CD4-positive, alpha-beta T cell treated with Interleukin-15 for 4 hours (primary cell): ENCODE data around the gene RNF213.
A peak's percentile ranks its signal among the peaks of the same experiment; 100 is the strongest.

Experiments used
- DNase-seq: peaks from one replicate; pipeline ENCODE4 v3.0.0-alpha.2; 2020; ENCODE audit warnings: low spot score

The RNF213 gene

GRCh38 chr17:80419255-80419654 is 158.6 kb downstream of the RNF213 start:
- no peak for DNase-seq

GRCh38 chr17:80421381-80422090 is 160.9 kb downstream of the RNF213 start:
- no peak for DNase-seq

GRCh38 chr17:80422276-80422675 is 161.6 kb downstream of the RNF213 start:
- no peak for DNase-seq

DNA sequence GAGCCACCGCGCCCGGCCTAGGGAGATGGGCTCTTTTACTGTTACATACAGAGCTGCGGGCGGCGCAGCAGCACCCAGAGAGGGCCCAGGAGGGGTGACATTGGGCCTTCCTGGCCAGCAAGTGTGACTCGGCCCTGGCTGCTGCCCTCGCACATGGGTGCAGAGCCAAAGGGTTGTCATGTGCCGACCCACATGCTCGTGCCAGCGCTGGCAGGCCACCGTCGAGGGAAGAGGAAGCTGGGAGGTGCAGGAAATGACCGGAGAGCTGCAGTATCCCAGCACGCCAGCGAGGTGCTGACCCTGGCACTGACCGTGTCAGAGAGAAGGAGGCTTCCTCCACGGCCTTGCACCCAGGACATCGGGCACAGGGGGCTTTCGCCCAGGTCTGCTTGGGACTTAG is 162.3 kb downstream of the RNF213 start:
- DNase-seq, result no peak

- DNase-seq, result no peak
These were observed 163.0 kb downstream of the RNF213 start for GRCh38 chr17:80423536-80424225.

- no peak for DNase-seq
These were observed 163.6 kb downstream of the RNF213 start for GRCh38 chr17:80424261-80424660.

DNA sequence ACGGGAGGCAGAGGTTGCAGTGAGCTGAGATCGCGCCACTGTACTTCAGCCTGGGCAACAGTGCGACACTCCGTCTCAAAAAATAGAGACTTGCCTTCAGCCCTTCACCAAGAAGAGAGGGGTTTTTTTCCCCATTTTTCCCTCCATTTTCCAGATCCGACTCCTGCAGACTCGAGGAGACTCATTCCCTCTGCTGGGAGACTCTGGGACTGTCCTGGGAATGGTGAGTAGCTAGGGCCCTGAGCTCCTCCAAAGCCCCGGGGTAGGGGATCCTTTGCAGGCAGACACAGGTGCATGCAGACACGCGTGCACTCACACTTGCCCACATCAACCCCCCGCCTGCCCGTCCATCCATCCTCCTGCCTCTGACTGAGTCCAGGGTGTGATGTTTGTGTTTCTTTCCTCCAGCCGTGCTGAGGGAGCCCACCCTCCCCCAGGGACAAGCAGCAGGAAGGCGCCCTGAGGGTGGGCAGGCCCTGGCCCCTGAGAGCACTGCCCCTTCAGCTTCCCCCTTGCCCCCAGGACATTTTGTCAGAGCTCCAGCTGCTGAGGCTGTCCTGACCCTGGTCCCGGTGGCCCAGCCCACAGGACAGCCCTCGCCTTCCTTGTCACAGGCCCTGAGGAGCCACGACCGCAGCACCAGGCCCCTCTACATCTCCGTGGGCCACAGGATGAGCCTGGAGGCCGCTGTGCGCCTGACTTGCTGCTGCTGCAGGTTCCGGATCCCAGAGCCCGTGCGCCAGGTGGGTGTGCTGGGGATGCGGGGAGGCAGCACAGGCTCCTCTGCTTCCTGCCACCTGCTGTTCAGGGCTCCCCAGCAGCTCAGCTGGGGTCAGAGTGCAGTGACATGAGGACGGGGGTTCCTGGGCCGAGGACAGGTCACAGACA is 164.5 kb downstream of the RNF213 start:
- DNase-seq, result no peak

DNA sequence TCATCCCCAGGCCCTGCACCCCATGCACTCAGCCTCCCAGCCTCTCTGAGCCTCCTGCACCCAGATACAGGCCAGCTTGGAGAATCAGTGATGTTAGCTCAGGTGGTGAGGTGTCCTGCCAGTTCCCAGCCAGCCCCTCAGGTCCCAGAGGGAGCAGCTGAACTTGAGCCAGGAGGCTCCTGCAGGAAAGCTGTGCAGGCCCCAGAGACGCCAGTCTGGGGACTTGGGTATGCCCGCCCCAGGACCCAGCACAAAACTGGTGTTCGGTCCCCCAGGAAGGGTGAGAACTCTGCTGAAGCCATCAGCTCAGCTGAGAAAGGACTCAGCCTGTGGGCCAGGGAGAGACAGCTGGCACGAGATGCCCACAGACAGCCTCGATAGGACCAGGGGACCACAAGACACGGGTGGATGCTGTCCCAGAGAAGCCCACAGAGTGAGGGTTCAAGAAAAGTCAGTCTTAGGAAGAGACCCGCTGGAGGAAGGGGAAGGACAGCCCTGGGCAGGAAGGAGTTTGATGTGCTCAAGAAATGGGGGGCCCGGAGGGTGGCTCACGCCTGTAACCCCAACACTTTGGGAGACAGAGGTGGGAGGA is 165.3 kb downstream of the RNF213 start:
- no peak for DNase-seq

GRCh38 chr17:80426671-80427326 is 166.1 kb downstream of the RNF213 start:
- DNase-seq, result peak; percentile 87

DNA sequence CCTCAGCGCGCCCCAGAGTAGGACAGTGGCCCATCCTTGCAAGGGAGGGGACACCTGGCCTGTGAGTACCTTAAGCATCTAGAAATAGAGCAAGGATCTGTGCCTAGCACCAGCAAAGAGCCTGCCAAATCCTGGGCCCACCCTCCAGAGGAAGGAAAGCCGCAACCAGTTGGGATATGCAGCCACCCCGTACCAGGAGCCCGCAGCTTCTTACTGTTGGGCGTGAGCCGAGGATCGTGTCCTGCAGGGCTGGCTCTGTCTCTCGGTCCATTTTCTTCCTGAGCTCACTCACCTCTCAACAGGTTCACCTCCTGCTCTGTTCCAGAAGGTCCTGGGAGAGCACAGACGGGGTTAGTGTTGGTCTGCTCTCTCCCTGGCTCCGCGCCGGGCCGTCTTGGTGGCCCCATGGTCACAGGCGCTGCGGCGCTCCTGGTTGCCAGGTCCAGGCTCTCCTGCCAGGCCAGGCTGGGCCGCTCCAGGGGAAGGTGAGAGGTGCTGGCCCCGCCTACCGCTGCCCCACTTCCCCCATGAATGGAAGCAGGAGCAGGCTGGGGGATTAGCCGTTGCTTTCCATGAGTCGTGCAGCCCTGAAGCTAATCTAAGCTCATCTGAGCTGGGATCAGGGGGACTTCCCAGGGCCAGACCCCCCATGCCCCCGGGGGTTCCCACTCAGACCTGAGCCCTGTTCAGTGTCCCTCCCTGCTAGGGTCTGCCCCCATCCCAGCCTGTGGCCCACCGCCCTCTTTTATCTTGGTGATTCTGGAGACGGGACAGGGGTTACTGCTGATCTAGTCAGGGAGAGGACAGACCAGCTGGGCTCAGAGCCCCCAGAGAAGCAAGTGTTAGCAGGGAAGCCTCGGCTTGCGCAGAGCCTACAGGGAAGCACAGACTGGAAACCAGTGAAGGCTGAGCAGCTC is 167.0 kb downstream of the RNF213 start:
- DNase-seq, result no peak

DNA sequence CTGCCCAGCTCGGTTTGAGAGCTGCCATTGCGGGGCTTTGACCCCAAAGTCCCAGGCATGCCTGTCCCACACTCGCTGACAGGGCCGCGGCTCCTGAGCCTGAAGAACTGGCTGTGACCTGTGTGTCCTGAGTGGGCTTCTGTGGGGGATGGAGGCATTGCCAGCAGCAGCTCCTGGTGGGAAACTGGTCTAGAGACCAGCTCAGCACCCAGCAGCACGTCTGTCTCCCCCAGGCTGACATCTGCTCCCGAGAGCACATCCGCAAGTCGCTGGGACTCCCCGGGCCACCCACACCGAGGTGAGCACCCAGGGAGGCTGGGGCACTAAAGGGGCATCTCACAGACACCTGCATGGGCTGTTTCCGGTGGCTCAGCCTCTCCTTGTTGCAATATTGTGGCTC is 167.7 kb downstream of the RNF213 start:
- no peak for DNase-seq

- DNase-seq, result no peak
These were observed 168.1 kb downstream of the RNF213 start for GRCh38 chr17:80428796-80429195.

- DNase-seq, result no peak
These were observed 169.0 kb downstream of the RNF213 start for GRCh38 chr17:80429356-80430275.

DNA sequence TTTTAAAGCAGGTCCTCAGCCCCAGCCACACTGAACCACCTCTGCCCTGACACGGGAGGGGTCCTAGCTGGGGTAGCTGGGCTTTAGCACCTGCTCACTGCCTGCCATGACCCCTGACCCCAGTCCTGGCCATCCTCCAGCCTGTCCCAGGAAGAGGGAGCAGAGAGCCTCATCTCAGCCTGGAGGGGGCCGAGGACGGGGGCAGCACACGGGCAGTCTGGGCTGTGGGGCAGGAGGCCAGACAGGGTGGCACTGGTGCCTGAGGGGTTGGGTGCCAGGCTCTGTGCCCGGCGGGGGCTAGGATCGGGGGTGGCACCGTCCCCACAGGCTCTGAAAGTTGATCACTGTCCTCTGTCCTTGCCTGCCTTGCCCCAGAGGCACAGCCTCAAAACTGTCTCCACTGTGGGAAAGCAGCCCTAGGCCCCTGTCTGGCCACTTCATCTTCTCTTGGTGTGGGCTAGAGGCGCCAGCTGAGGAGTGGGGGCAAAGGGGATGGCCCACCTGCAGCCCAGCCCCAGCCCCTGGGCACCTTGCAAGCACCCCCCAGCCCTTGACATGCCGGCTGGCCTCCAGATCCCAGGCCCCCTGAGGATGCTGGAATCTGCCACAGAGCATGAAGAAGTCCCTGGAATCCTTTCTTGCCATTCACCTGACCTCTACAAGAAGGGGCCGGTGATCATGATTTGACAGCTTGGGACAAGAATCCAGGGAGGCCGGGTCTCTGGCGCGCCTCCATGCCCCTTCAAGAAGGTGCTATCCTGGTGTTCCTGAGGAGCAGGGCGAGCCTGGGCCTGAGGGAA is 170.0 kb downstream of the RNF213 start:
- DNase-seq, result no peak

DNA sequence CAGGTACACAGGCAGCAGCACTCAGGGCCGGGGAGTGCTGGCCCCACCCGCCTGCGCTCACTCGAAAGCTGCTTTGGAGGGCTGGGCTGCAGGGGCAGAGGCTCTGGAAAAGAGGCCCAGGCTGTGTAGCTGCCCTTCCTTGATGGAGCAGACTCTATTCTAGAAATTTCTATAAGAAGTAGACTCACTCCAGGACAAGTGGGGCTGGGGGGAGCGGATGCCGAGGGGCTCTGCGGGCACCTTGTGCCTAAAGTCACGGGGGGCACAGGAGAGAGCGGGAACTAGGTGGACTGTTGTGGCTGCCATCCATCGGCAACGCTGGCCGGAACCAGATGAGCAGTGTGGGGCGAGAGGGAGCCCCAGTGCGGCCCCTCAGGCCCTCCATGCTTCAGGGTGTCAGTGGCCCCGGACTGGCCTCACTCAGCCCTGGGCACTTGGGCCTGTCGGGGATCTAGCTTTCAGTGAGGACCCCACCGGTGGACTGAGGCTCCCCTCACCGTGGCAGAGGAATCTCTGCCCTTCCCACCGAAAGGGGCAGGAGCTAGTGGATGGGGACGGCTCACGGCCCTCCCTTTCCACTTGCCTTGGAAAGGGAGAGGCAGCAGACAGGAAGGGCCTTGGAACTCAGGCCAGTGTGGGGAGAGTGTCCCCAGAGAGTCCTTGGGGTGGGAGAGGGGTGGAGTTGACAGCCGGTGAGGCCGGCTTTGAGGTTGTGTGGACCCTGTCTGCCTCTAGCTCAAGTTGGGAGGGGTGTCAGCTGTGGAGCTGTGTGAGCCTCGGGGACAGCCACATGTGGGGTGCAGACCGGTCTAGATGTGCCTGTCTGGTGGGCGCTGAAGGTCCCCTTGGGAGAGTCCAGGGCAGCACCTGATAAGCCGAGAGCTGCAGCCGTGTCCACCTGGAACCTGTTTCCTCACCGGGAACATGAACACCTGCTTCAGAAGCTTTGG is 170.9 kb downstream of the RNF213 start:
- no peak for DNase-seq

- DNase-seq, result no peak
These were observed 171.8 kb downstream of the RNF213 start for GRCh38 chr17:80432350-80432955.

GRCh38 chr17:80432961-80433550 is 172.4 kb downstream of the RNF213 start:
- no peak for DNase-seq
